ENCODE results near the gene NIPAL1.

- TF ChIP-seq CTCF (IDR thresholded peaks at IDR 0.05; ENCODE audit: low read depth, low read length, poor library complexity, severe bottlenecking): no peak
- TF ChIP-seq EZH2phosphoT487 (IDR thresholded peaks at IDR 0.05; ENCODE audit: borderline replicate concordance, low read length): no peak
These were observed 16.8 kb downstream of the NIPAL1 start for GRCh38 chr4:48033412-48033811.

Data from DOHH2 (cell line).